ENCODE measurements around the gene CYP39A1. TPM values are rescaled to one million over a fixed set of nuclear protein-coding genes. Genes with fewer than 3 reads are reported as not detected.

The CYP39A1 gene
- polyA plus RNA-seq, 2 of the 4 experiments (the other 2 are of a cell fraction) = 0.26 to 0.78 TPM

GRCh38 chr6:46502486-46503119, 150.0 kb downstream of the CYP39A1 start:
- Histone ChIP-seq H3K4me2 (no peak overlapping the region), H3K9me3 (no peaks in the 10 kb centered on the region), H3K4me3 (no peak overlapping the region), H3K4me1 (no peaks in the 10 kb centered on the region), H3K27ac (no peak overlapping the region)
- 49% methylated on average over 2 of the region's 2 CpGs for WGBS (ENCODE audit: missing lambda C conversion rate)
- ChIA-PET CTCF (no interaction called here), POLR2A (no interaction called here)
- TF ChIP-seq RFX5 (IDR thresholded peaks at IDR 0.05) = no peak
- no peak for TF ChIP-seq SREBF2 (IDR thresholded peaks at IDR 0.05)
- no peak for TF ChIP-seq RCOR1 (IDR thresholded peaks at IDR 0.05; ENCODE audit: low read depth, low read length)
- no peak for TF ChIP-seq CHD4 (IDR thresholded peaks at IDR 0.05; ENCODE audit: borderline replicate concordance)
- TF ChIP-seq, protein P1, sequence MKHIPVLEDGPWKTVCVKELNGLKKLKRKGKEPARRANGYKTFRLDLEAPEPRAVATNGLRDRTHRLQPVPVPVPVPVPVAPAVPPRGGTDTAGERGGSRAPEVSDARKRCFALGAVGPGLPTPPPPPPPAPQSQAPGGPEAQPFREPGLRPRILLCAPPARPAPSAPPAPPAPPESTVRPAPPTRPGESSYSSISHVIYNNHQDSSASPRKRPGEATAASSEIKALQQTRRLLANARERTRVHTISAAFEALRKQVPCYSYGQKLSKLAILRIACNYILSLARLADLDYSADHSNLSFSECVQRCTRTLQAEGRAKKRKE (CRISPR knock-in tag; IDR thresholded peaks at IDR 0.05; ENCODE audit: low read depth) = no peak
- TF ChIP-seq FOSL2 (IDR thresholded peaks at IDR 0.05) = no peak
- TF ChIP-seq FOSL2 (CRISPR knock-in tag; IDR thresholded peaks at IDR 0.05) = no peak
- TF ChIP-seq NFE2L2 (conservative IDR thresholded peaks at IDR 0.05; ENCODE audit: low read length) = no peak
- TF ChIP-seq HEYL (CRISPR knock-in tag; IDR thresholded peaks at IDR 0.05) = no peak
- TF ChIP-seq ELK1 (IDR thresholded peaks at IDR 0.05; ENCODE audit: low read depth, low read length) = no peak
- ATAC-seq (no peak), DNase-seq (ENCODE audit: low read depth in 1 of 2, low spot score in 1 of 2) (no peak), FAIRE-seq (no peak)

DNA sequence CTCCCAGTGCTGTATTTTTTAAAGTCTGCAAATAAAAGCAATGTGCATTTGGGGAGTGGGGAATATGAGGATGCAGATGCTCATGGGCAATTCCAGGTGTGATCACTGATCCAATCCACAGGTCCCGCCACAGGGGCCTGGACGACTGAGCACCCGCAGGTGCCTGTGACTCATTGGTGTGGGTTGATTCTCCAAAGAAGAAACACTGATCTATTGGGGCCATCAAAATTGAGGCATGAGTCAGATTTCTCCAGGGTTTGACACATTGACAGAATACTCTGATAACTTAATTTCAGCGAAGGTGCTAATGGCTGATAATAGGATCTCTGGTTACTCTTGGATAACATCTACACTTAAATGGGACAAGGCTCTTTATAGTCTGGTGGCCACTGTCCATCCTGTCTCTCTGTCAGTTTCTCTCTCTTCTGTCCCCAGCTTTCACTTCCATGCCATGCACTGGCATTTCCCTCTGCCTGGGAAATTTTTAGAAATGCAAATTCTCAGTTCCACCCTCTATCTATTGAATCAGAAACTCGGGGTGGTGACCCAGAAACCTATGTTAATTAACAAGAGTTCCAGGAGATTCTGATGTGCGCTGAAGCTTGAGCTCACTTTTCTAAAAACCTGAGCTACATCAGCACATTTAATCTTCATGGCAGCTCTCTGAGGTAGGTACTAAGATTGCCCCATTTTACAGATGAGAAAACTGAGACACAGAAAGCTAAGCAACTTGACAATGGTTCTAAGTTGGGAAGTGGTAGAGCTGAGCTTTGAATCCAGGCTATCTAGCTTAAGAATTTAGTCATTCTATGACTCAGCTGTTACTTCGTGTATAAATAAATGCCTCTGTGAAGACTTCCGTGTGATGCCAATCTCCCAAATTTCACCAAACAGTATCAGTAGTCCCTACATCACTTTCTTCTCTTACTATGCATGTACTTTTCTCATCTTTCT, 151.2 kb downstream of the CYP39A1 start:
- Histone ChIP-seq H3K4me2 (no peak overlapping the region), H3K9me3 (no peaks in the 10 kb centered on the region), H3K27ac (no peak overlapping the region), H3K4me3 (no peak overlapping the region), H3K4me1 (no peaks in the 10 kb centered on the region)
- DNase-seq (ENCODE audit: low read depth in 1 of 2, low spot score in 1 of 2) (no peak), FAIRE-seq (no peak), ATAC-seq (no peak)
- 41% methylated on average over 8 of the region's 8 CpGs for WGBS (ENCODE audit: missing lambda C conversion rate)
- TF ChIP-seq MAFK (IDR thresholded peaks at IDR 0.05; ENCODE audit: partially characterized antibody) (no peak), EHF (CRISPR knock-in tag; IDR thresholded peaks at IDR 0.05) (no peak), HOXA7 (CRISPR knock-in tag; IDR thresholded peaks at IDR 0.05) (no peak), ESRRA (IDR thresholded peaks at IDR 0.05; ENCODE audit: borderline replicate concordance, low read length) (no peak), TP53 (CRISPR knock-in tag; IDR thresholded peaks at IDR 0.05) (no peak), ZFP36 (IDR thresholded peaks at IDR 0.05; ENCODE audit: borderline replicate concordance, partially characterized antibody) (no peak), KDM5A (IDR thresholded peaks at IDR 0.05) (no peak), NFE2L2 (conservative IDR thresholded peaks at IDR 0.05; ENCODE audit: low read length) (no peak)
- CTCF ChIA-PET = no interaction called here
- POLR2A ChIA-PET = no interaction called here

- ChIA-PET CTCF (no interaction called here), POLR2A (no interaction called here)
- no peaks in the 10 kb centered on the region for H3K9me3 ChIP-seq
- DNase-seq (ENCODE audit: low read depth in 1 of 2, low spot score in 1 of 2) (no peak), FAIRE-seq (no peak), ATAC-seq (no peak)
- H3K4me3 ChIP-seq = no peak overlapping the region
- TF ChIP-seq MAX (IDR thresholded peaks at IDR 0.05) (no peak), CEBPB (IDR thresholded peaks at IDR 0.05) (no peak), HOXB13 (CRISPR knock-in tag; IDR thresholded peaks at IDR 0.05; ENCODE audit: low read depth) (no peak), EHMT2 (IDR thresholded peaks at IDR 0.05; ENCODE audit: low read depth) (no peak), ZFP36 (IDR thresholded peaks at IDR 0.05; ENCODE audit: borderline replicate concordance, partially characterized antibody) (no peak), HOXB5 (CRISPR knock-in tag; IDR thresholded peaks at IDR 0.05) (no peak), ELK1 (IDR thresholded peaks at IDR 0.05; ENCODE audit: low read depth, low read length) (no peak), SREBF2 (IDR thresholded peaks at IDR 0.05) (no peak), BHLHE40 (IDR thresholded peaks at IDR 0.05; ENCODE audit: low read depth, low read length) (no peak), JUN (IDR thresholded peaks at IDR 0.05) (no peak), SMC3 (IDR thresholded peaks at IDR 0.05) (no peak)
- TF ChIP-seq, protein P1 (CRISPR knock-in tag; IDR thresholded peaks at IDR 0.05; ENCODE audit: low read depth) = no peak
- no peaks in the 10 kb centered on the region for H3K4me1 ChIP-seq
- H3K27ac ChIP-seq = no peak overlapping the region
- H3K4me2 ChIP-seq = no peak overlapping the region
These were observed 152.2 kb downstream of the CYP39A1 start for GRCh38 chr6:46500382-46500781.

Data from A549 (cell line).